Measurements from ENCODE around the gene MRPL28.
"Not testable (repeated sequence)": the region's sequence is repeated elsewhere in the genome, so short reads cannot be mapped to it uniquely, and the experiment has no call there.

MRPL28 gene

GRCh38 chr16:337975-338575 lies 32.3 kb downstream of the MRPL28 start:
- ChIA-PET CTCF (interaction anchor here (1.4 kb wide), 1 partner anchor 24 kb away, joined by 6 read pairs; no protein-coding TSS in a partner anchor), POLR2A (ENCODE audit: low non-redundant PET) (interaction anchor here (0.6 kb wide), 1 partner anchor 280 kb away, joined by 5 read pairs; no protein-coding TSS in a partner anchor)
- TF ChIP-seq CTCF (conservative IDR thresholded peaks at IDR 0.05; ENCODE audit: low read depth), result no peak
- DNase-seq (ENCODE audit: low spot score), result no peak
- H3K27ac ChIP-seq, result peak overlapping the region; percentile 37

- H3K27ac ChIP-seq, result peak overlapping the region; percentile 37
- ChIA-PET CTCF (interaction anchor here (1.4 kb wide), 1 partner anchor 24 kb away, joined by 6 read pairs; no protein-coding TSS in a partner anchor), POLR2A (ENCODE audit: low non-redundant PET) (interaction anchor here (0.6 kb wide), 1 partner anchor 109 kb away, joined by 3 read pairs; no protein-coding TSS in a partner anchor)
- no peak for TF ChIP-seq CTCF (conservative IDR thresholded peaks at IDR 0.05; ENCODE audit: low read depth)
- no peak for DNase-seq (ENCODE audit: low spot score)
These were observed 32.9 kb downstream of the MRPL28 start for GRCh38 chr16:337437-337836.

GRCh38 chr16:336269-336668 lies 34.1 kb downstream of the MRPL28 start:
- no peak for DNase-seq (ENCODE audit: low spot score)
- CTCF ChIA-PET, result no interaction called here
- POLR2A ChIA-PET (ENCODE audit: low non-redundant PET), result no interaction called here
- TF ChIP-seq CTCF (conservative IDR thresholded peaks at IDR 0.05; ENCODE audit: low read depth), result no peak
- H3K27ac ChIP-seq, result no peak overlapping the region

- CTCF ChIA-PET; DNase-seq (ENCODE audit: low spot score); H3K27ac ChIP-seq; POLR2A ChIA-PET (ENCODE audit: low non-redundant PET): not testable (repeated sequence)
These were observed 35.3 kb downstream of the MRPL28 start for GRCh38 chr16:334861-335632.

GRCh38 chr16:334164-334832 lies 36.0 kb downstream of the MRPL28 start:
- POLR2A ChIA-PET (ENCODE audit: low non-redundant PET); H3K27ac ChIP-seq; DNase-seq (ENCODE audit: low spot score); CTCF ChIA-PET: not testable (repeated sequence)

- H3K27ac ChIP-seq, result no peak overlapping the region
- POLR2A ChIA-PET (ENCODE audit: low non-redundant PET), result no interaction called here
- CTCF ChIA-PET, result interaction anchor here (0.7 kb wide), 1 partner anchor 12 kb away, joined by 4 read pairs; no protein-coding TSS in a partner anchor
- TF ChIP-seq CTCF (conservative IDR thresholded peaks at IDR 0.05; ENCODE audit: low read depth), result no peak
- DNase-seq (ENCODE audit: low spot score), result no peak
These were observed 36.8 kb downstream of the MRPL28 start for GRCh38 chr16:333406-334094.

GRCh38 chr16:331181-331814 lies 39.0 kb downstream of the MRPL28 start:
- DNase-seq (ENCODE audit: low spot score); POLR2A ChIA-PET (ENCODE audit: low non-redundant PET): not testable (repeated sequence)
- H3K27ac ChIP-seq, result peak overlapping the region; percentile 31
- CTCF ChIA-PET, result interaction anchor here (0.6 kb wide), 1 partner anchor 76 kb away, joined by 3 read pairs; no protein-coding TSS in a partner anchor
